WTC11 (cell line): ENCODE measurements around the gene LRRC49. TPM values are rescaled to one million over a fixed set of nuclear protein-coding genes. Genes with fewer than 3 reads are reported as not detected.

Experiments
- ATAC-seq: fragments of 200-7000 bp; cut with Tn5 transposase; 2 replicates; pipeline ENCODE4 v1.10.0; 2021; ENCODE audit warnings: mild to moderate bottlenecking, moderate library complexity
- CTCF ChIA-PET: fragments of 300-600 bp; sonication (Branson Sonifier 250); formaldehyde crosslinking; loops from one replicate; lab custom pipeline; 2021; ENCODE audit warnings: antibody characterized with exemption; lab: Charles Lee
- POLR2A ChIA-PET: fragments of 350-600 bp; sonication (Branson Sonifier 250); formaldehyde crosslinking; loops from one replicate; lab custom pipeline; 2021; ENCODE audit warnings: antibody characterized with exemption; lab: Charles Lee
- DNase-seq: peaks from one replicate; pipeline ENCODE4 v3.0.0; 2021; ENCODE audit warnings: low spot score
- H3K27ac Mint-ChIP-seq: 2 replicates; pipeline ENCODE4 v1.8.0; 2021; ENCODE audit warnings: mixed read lengths
- H3K27me3 Mint-ChIP-seq: 2 replicates; pipeline ENCODE4 v1.8.0; 2021; ENCODE audit warnings: low read depth, mild to moderate bottlenecking, moderate library complexity, mixed read lengths
- H3K36me3 Mint-ChIP-seq: 2 replicates; pipeline ENCODE4 v1.8.0; 2021; ENCODE audit warnings: mixed read lengths
- H3K4me1 Mint-ChIP-seq: 2 replicates; pipeline ENCODE4 v1.8.0; 2022; ENCODE audit warnings: mixed read lengths
- H3K4me3 Mint-ChIP-seq: 2 replicates; pipeline ENCODE4 v1.8.0; 2021; ENCODE audit warnings: mild to moderate bottlenecking, moderate library complexity, mixed read lengths
- H3K9me3 Mint-ChIP-seq: 2 replicates; pipeline ENCODE4 v1.8.0; 2021; ENCODE audit warnings: mixed read lengths
- CREB1 ChIP-seq: sonication (generic); formaldehyde crosslinking; IDR thresholded peaks from 2 replicates; pipeline ENCODE4 v1.8.0; 2023; ENCODE audit warnings: mild to moderate bottlenecking, missing genetic modification reagents
- CREM ChIP-seq: sonication (generic); formaldehyde crosslinking; IDR thresholded peaks from 2 replicates; pipeline ENCODE4 v1.8.1; 2022; ENCODE audit warnings: mild to moderate bottlenecking, missing genetic modification reagents, moderate library complexity
- ESRRA ChIP-seq: sonication (generic); formaldehyde crosslinking; IDR thresholded peaks from 2 replicates; pipeline ENCODE4 v1.8.1; 2022; ENCODE audit warnings: mild to moderate bottlenecking, missing genetic modification reagents, borderline replicate concordance
- JAZF1 ChIP-seq: fragments of 250-450 bp; sonication (Bioruptor Pico); IDR thresholded peaks from 2 replicates; pipeline ENCODE4 v1.9.0; 2021; ENCODE audit warnings: moderate library complexity, mild to moderate bottlenecking, inconsistent platforms
- JUN ChIP-seq: sonication (generic); formaldehyde crosslinking; IDR thresholded peaks from 2 replicates; pipeline ENCODE4 v1.8.0; 2023; ENCODE audit warnings: mild to moderate bottlenecking, missing genetic modification reagents
- KAT7 ChIP-seq: sonication (generic); formaldehyde crosslinking; IDR thresholded peaks from 2 replicates; pipeline ENCODE4 v1.8.1; 2023; ENCODE audit warnings: missing genetic modification reagents, mild to moderate bottlenecking, borderline replicate concordance
- NFE2L1 ChIP-seq: sonication (generic); formaldehyde crosslinking; IDR thresholded peaks from 2 replicates; pipeline ENCODE4 v1.8.1; 2023; ENCODE audit warnings: missing genetic modification reagents
- NR1H2 ChIP-seq: sonication (generic); formaldehyde crosslinking; IDR thresholded peaks from 2 replicates; pipeline ENCODE4 v1.9.0; 2021; ENCODE audit warnings: mild to moderate bottlenecking, moderate library complexity, missing genetic modification reagents
- NR2C2 ChIP-seq: sonication (generic); formaldehyde crosslinking; IDR thresholded peaks from 2 replicates; pipeline ENCODE4 v1.8.0; 2022; ENCODE audit warnings: mild to moderate bottlenecking, missing genetic modification reagents
- PRRX2 ChIP-seq: fragments of 250-450 bp; sonication (Bioruptor Pico); IDR thresholded peaks from 2 replicates; pipeline ENCODE4 v1.8.0; 2021; ENCODE audit warnings: mild to moderate bottlenecking
- RORB ChIP-seq: fragments of 250-450 bp; sonication (Bioruptor Pico); IDR thresholded peaks from 2 replicates; pipeline ENCODE4 v1.9.0; 2021; ENCODE audit warnings: mild to moderate bottlenecking
- ZNF232 ChIP-seq: sonication (generic); formaldehyde crosslinking; IDR thresholded peaks from 2 replicates; pipeline ENCODE4 v1.8.0; 2022; ENCODE audit warnings: mild to moderate bottlenecking, missing genetic modification reagents
- ZNF416 ChIP-seq: fragments of 250-450 bp; sonication (Bioruptor Pico); IDR thresholded peaks from 2 replicates; pipeline ENCODE4 v1.9.0; 2021; ENCODE audit warnings: mild to moderate bottlenecking, inconsistent platforms
- total RNA-seq: library from RNA; stranded (reverse); gene quantifications from 3 replicates; pipeline ENCODE4 v1.2.3, GENCODE V29; 2021
- TF ChIP-seq, protein P1 (sequence below): fragments of 250-450 bp; sonication (Bioruptor Pico); IDR thresholded peaks from 2 replicates; pipeline ENCODE4 v1.8.0; 2021; ENCODE audit warnings: mild to moderate bottlenecking
- TF ChIP-seq, protein P2 (sequence below): sonication (generic); formaldehyde crosslinking; IDR thresholded peaks from 2 replicates; pipeline ENCODE4 v1.8.1; 2023; ENCODE audit warnings: mild to moderate bottlenecking, missing genetic modification reagents
- TF ChIP-seq, protein P3 (sequence below): fragments of 250-450 bp; sonication (Bioruptor Pico); IDR thresholded peaks from 2 replicates; pipeline ENCODE4 v1.9.0; 2021; ENCODE audit warnings: mild to moderate bottlenecking, borderline replicate concordance
- TF ChIP-seq, protein P4 (sequence below): fragments of 250-450 bp; sonication (Bioruptor Pico); IDR thresholded peaks from 2 replicates; pipeline ENCODE4 v1.9.0; 2021; ENCODE audit warnings: moderate library complexity, mild to moderate bottlenecking, inconsistent platforms, borderline replicate concordance
- TF ChIP-seq, protein P5 (sequence below): sonication (generic); formaldehyde crosslinking; IDR thresholded peaks from 2 replicates; pipeline ENCODE4 v1.8.1; 2022; ENCODE audit warnings: missing genetic modification reagents, borderline replicate concordance
- TF ChIP-seq, protein P6 (sequence below): sonication (generic); formaldehyde crosslinking; IDR thresholded peaks from 2 replicates; pipeline ENCODE4 v1.8.0; 2023; ENCODE audit warnings: mild to moderate bottlenecking, missing genetic modification reagents
- TF ChIP-seq, protein P7 (sequence below): fragments of 200-600 bp; IDR thresholded peaks from 2 replicates; pipeline ENCODE4 v1.8.0; 2022; ENCODE audit warnings: antibody characterized with exemption

Gene LRRC49
- total RNA-seq, 1 experiment from 2014 or later, result 6.9 TPM

DNA sequence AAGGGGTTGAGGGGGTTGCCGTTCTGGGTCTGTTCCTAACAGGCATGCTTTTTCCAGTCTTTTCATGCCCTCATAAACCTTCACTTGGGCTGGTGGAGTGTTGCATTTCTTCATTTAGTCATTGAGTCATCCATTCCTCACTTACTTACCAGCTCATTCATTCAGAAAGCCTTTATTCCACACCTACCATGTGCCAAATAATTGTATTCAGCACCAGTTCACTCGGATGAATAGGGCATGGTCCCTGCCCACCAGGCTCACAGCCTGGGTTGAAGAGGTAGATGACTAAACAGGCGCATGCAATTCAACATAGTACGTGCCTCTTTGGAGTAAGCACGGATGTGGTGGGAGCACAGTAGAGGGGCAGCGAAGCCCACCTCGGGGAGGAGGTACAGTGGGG is 187.5 kb downstream of the LRRC49 start:
- Mint-ChIP-seq H3K36me3 (no peaks in the 10 kb centered on the region; the same call in 1 of the 2 replicates), H3K27ac (no peak overlapping the region)
- POLR2A ChIA-PET, result no interaction called here

DNA sequence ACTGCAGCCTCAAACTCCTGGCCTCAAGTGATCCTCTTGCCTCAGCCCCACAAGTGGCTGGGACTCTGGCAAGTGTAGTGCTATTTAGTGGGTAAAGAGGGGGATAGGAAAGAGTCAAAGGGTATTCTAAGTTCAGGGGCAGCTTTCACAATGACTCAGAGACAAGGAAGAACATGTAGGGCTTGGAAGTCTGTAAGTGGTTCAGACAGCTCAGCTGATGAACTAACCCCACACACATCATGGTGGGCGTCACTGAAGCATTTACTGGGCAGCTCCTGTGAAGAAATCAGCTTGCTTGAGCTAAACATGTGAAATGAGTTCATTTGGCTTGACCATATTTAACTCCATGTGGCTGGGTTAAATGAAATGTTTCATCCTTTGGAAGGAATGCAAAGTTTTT is 188.1 kb downstream of the LRRC49 start:
- ChIA-PET POLR2A (no interaction called here), CTCF (no interaction called here)
- Mint-ChIP-seq H3K27me3 (peaks cover 84% of the 10 kb centered on the region), H3K4me3 (no peak overlapping the region), H3K36me3 (no peaks in the 10 kb centered on the region; the same call in 1 of the 2 replicates), H3K4me1 (peaks cover 12% of the 10 kb centered on the region), H3K27ac (no peak overlapping the region), H3K9me3 (peaks cover 9% of the 10 kb centered on the region)
- ATAC-seq, result no peak
- no peak for DNase-seq
- no peak for TF ChIP-seq NR1H2 (CRISPR knock-in tag)
- TF ChIP-seq, protein P1, sequence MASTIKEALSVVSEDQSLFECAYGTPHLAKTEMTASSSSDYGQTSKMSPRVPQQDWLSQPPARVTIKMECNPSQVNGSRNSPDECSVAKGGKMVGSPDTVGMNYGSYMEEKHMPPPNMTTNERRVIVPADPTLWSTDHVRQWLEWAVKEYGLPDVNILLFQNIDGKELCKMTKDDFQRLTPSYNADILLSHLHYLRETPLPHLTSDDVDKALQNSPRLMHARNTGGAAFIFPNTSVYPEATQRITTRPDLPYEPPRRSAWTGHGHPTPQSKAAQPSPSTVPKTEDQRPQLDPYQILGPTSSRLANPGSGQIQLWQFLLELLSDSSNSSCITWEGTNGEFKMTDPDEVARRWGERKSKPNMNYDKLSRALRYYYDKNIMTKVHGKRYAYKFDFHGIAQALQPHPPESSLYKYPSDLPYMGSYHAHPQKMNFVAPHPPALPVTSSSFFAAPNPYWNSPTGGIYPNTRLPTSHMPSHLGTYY (CRISPR knock-in tag), result no peak
- TF ChIP-seq, protein P2, sequence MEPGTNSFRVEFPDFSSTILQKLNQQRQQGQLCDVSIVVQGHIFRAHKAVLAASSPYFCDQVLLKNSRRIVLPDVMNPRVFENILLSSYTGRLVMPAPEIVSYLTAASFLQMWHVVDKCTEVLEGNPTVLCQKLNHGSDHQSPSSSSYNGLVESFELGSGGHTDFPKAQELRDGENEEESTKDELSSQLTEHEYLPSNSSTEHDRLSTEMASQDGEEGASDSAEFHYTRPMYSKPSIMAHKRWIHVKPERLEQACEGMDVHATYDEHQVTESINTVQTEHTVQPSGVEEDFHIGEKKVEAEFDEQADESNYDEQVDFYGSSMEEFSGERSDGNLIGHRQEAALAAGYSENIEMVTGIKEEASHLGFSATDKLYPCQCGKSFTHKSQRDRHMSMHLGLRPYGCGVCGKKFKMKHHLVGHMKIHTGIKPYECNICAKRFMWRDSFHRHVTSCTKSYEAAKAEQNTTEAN (CRISPR knock-in tag), result no peak
- no peak for TF ChIP-seq NR2C2 (CRISPR knock-in tag)
- TF ChIP-seq, protein P3, sequence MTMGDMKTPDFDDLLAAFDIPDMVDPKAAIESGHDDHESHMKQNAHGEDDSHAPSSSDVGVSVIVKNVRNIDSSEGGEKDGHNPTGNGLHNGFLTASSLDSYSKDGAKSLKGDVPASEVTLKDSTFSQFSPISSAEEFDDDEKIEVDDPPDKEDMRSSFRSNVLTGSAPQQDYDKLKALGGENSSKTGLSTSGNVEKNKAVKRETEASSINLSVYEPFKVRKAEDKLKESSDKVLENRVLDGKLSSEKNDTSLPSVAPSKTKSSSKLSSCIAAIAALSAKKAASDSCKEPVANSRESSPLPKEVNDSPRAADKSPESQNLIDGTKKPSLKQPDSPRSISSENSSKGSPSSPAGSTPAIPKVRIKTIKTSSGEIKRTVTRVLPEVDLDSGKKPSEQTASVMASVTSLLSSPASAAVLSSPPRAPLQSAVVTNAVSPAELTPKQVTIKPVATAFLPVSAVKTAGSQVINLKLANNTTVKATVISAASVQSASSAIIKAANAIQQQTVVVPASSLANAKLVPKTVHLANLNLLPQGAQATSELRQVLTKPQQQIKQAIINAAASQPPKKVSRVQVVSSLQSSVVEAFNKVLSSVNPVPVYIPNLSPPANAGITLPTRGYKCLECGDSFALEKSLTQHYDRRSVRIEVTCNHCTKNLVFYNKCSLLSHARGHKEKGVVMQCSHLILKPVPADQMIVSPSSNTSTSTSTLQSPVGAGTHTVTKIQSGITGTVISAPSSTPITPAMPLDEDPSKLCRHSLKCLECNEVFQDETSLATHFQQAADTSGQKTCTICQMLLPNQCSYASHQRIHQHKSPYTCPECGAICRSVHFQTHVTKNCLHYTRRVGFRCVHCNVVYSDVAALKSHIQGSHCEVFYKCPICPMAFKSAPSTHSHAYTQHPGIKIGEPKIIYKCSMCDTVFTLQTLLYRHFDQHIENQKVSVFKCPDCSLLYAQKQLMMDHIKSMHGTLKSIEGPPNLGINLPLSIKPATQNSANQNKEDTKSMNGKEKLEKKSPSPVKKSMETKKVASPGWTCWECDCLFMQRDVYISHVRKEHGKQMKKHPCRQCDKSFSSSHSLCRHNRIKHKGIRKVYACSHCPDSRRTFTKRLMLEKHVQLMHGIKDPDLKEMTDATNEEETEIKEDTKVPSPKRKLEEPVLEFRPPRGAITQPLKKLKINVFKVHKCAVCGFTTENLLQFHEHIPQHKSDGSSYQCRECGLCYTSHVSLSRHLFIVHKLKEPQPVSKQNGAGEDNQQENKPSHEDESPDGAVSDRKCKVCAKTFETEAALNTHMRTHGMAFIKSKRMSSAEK (CRISPR knock-in tag), result no peak
- TF ChIP-seq, protein P4, sequence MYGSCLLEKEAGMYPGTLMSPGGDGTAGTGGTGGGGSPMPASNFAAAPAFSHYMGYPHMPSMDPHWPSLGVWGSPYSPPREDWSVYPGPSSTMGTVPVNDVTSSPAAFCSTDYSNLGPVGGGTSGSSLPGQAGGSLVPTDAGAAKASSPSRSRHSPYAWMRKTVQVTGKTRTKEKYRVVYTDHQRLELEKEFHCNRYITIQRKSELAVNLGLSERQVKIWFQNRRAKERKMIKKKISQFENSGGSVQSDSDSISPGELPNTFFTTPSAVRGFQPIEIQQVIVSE (CRISPR knock-in tag), result no peak
- TF ChIP-seq, protein P5, sequence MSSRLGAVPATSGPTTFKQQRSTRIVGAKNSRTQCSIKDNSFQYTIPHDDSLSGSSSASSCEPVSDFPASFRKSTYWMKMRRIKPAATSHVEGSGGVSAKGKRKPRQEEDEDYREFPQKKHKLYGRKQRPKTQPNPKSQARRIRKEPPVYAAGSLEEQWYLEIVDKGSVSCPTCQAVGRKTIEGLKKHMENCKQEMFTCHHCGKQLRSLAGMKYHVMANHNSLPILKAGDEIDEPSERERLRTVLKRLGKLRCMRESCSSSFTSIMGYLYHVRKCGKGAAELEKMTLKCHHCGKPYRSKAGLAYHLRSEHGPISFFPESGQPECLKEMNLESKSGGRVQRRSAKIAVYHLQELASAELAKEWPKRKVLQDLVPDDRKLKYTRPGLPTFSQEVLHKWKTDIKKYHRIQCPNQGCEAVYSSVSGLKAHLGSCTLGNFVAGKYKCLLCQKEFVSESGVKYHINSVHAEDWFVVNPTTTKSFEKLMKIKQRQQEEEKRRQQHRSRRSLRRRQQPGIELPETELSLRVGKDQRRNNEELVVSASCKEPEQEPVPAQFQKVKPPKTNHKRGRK, result no peak
- TF ChIP-seq ZNF232, result no peak
- no peak for TF ChIP-seq ESRRA (CRISPR knock-in tag)

More for the DNA sequence above, 187.5 kb downstream of the LRRC49 start:
- ATAC-seq (no peak), DNase-seq (no peak)
- Mint-ChIP-seq H3K4me1 (peaks cover 7% of the 10 kb centered on the region), H3K9me3 (peaks cover 13% of the 10 kb centered on the region), H3K27me3 (peaks cover 79% of the 10 kb centered on the region), H3K4me3 (no peak overlapping the region)
- CTCF ChIA-PET, result no interaction called here
- TF ChIP-seq ZNF416 (CRISPR knock-in tag) (no peak), CREM (CRISPR knock-in tag) (no peak)

DNA sequence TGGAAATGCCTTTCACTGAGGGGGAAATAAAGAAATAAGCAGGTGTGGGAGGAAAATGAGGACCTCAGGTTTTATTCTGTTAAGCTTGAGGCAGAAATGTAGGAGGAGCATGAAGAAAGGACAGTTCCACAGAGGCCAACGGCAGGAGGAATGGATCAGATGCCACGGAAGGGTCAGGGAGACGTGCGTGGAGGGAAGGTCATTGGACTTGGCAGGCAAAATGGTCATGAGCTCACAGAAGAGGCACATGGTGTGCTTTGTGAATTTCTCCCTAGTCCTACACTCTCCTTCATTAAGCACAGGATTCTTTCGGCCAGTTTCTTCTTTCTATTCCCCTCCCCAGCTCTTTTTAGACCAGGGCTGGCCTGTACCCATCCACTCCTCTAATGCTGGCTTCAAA is 190.2 kb downstream of the LRRC49 start:
- ATAC-seq (no peak), DNase-seq (no peak)
- H3K4me3 Mint-ChIP-seq, result no peak overlapping the region
- ChIA-PET CTCF (no interaction called here), POLR2A (no interaction called here)
- H3K4me1 Mint-ChIP-seq, result peaks cover 22% of the 10 kb centered on the region
- peaks cover 5% of the 10 kb centered on the region for H3K36me3 Mint-ChIP-seq
- peaks cover 4% of the 10 kb centered on the region; the same call in 1 of the 2 replicates for H3K9me3 Mint-ChIP-seq
- H3K27ac Mint-ChIP-seq, result no peak overlapping the region
- peaks cover 97% of the 10 kb centered on the region for H3K27me3 Mint-ChIP-seq
- TF ChIP-seq KAT7, result no peak
- TF ChIP-seq JUN (CRISPR knock-in tag), result no peak
- no peak for TF ChIP-seq RORB (CRISPR knock-in tag)
- no peak for TF ChIP-seq ZNF232
- TF ChIP-seq, protein P6, sequence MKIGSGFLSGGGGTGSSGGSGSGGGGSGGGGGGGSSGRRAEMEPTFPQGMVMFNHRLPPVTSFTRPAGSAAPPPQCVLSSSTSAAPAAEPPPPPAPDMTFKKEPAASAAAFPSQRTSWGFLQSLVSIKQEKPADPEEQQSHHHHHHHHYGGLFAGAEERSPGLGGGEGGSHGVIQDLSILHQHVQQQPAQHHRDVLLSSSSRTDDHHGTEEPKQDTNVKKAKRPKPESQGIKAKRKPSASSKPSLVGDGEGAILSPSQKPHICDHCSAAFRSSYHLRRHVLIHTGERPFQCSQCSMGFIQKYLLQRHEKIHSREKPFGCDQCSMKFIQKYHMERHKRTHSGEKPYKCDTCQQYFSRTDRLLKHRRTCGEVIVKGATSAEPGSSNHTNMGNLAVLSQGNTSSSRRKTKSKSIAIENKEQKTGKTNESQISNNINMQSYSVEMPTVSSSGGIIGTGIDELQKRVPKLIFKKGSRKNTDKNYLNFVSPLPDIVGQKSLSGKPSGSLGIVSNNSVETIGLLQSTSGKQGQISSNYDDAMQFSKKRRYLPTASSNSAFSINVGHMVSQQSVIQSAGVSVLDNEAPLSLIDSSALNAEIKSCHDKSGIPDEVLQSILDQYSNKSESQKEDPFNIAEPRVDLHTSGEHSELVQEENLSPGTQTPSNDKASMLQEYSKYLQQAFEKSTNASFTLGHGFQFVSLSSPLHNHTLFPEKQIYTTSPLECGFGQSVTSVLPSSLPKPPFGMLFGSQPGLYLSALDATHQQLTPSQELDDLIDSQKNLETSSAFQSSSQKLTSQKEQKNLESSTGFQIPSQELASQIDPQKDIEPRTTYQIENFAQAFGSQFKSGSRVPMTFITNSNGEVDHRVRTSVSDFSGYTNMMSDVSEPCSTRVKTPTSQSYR (CRISPR knock-in tag), result no peak
- no peak for TF ChIP-seq PRRX2 (CRISPR knock-in tag)
- no peak for TF ChIP-seq NFE2L1
- TF ChIP-seq JAZF1 (CRISPR knock-in tag), result no peak
- no peak for TF ChIP-seq CREB1 (CRISPR knock-in tag)
- TF ChIP-seq, protein P7, sequence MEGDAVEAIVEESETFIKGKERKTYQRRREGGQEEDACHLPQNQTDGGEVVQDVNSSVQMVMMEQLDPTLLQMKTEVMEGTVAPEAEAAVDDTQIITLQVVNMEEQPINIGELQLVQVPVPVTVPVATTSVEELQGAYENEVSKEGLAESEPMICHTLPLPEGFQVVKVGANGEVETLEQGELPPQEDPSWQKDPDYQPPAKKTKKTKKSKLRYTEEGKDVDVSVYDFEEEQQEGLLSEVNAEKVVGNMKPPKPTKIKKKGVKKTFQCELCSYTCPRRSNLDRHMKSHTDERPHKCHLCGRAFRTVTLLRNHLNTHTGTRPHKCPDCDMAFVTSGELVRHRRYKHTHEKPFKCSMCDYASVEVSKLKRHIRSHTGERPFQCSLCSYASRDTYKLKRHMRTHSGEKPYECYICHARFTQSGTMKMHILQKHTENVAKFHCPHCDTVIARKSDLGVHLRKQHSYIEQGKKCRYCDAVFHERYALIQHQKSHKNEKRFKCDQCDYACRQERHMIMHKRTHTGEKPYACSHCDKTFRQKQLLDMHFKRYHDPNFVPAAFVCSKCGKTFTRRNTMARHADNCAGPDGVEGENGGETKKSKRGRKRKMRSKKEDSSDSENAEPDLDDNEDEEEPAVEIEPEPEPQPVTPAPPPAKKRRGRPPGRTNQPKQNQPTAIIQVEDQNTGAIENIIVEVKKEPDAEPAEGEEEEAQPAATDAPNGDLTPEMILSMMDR, result no peak
